ENCODE results near the gene INSIG2. TPM values are rescaled to one million over a fixed set of nuclear protein-coding genes. Genes with fewer than 3 reads are reported as not detected.

The INSIG2 gene
- total RNA-seq (10 to 100 TPM; 31.5 to 35.4 TPM), polyA plus RNA-seq (ENCODE audit: insufficient read length in 6 of 6) (10 to 100 TPM; 33.9 to 56.6 (median 40.7) TPM)
- long read RNA-seq, donor 1, transcript INSIG2-201 (6 exons, 2,590 nt), result major isoform, 13 of 29 reads
- long read RNA-seq, donor 1, partial matches to known transcripts, result 12 of 29 reads
- long read RNA-seq, donor 1, other reads (novel, unspliced or antisense), result 0 of 29 reads
- long read RNA-seq, donor 2, transcript INSIG2-201 (6 exons, 2,590 nt), result major isoform, 15 of 24 reads
- long read RNA-seq, donor 2, partial matches to known transcripts, result 6 of 24 reads
- long read RNA-seq, donor 2, other reads (novel, unspliced or antisense), result 0 of 24 reads
- long read RNA-seq, donor 3, transcript INSIG2-201 (6 exons, 2,590 nt), result major isoform, 8 of 11 reads
- long read RNA-seq, donor 3, partial matches to known transcripts, result 0 of 11 reads
- long read RNA-seq, donor 3, other reads (novel, unspliced or antisense), result 0 of 11 reads
- long read RNA-seq, donor 4, transcript INSIG2-201 (6 exons, 2,590 nt), result major isoform, 5 of 8 reads
- long read RNA-seq, donor 4, partial matches to known transcripts, result 1 of 8 reads
- long read RNA-seq, donor 4, other reads (novel, unspliced or antisense), result 2 of 8 reads
- long read RNA-seq, donor 5, transcript INSIG2-201 (6 exons, 2,590 nt), result major isoform, 17 of 21 reads
- long read RNA-seq, donor 5, partial matches to known transcripts, result 0 of 21 reads
- long read RNA-seq, donor 5, other reads (novel, unspliced or antisense), result 0 of 21 reads
- long read RNA-seq, donor 6, transcript INSIG2-201 (6 exons, 2,590 nt), result major isoform, 15 of 17 reads
- long read RNA-seq, donor 6, partial matches to known transcripts, result 0 of 17 reads
- long read RNA-seq, donor 6, other reads (novel, unspliced or antisense), result 0 of 17 reads
- long read RNA-seq, donor 7, transcript INSIG2-201 (6 exons, 2,590 nt), result major isoform, 8 of 16 reads
- long read RNA-seq, donor 7, partial matches to known transcripts, result 7 of 16 reads
- long read RNA-seq, donor 7, other reads (novel, unspliced or antisense), result 0 of 16 reads
- long read RNA-seq, donor 8, transcript INSIG2-201 (6 exons, 2,590 nt), result major isoform, 10 of 20 reads
- long read RNA-seq, donor 8, partial matches to known transcripts, result 6 of 20 reads
- long read RNA-seq, donor 8, other reads (novel, unspliced or antisense), result 0 of 20 reads
- long read RNA-seq, donor 9, result 0 reads
- long read RNA-seq, donor 10, partial matches to known transcripts, result 0 of 3 reads
- long read RNA-seq, donor 10, other reads (novel, unspliced or antisense), result 0 of 3 reads
- long read RNA-seq, donor 11, transcript INSIG2-201 (6 exons, 2,590 nt), result major isoform, 10 of 12 reads
- long read RNA-seq, donor 11, partial matches to known transcripts, result 0 of 12 reads
- long read RNA-seq, donor 11, other reads (novel, unspliced or antisense), result 0 of 12 reads
- long read RNA-seq, donor 12, transcript INSIG2-201 (6 exons, 2,590 nt), result major isoform, 10 of 23 reads
- long read RNA-seq, donor 12, partial matches to known transcripts, result 8 of 23 reads
- long read RNA-seq, donor 12, other reads (novel, unspliced or antisense), result 0 of 23 reads

GRCh38 chr2:118088051-118089024 lies at the start of gene INSIG2:
INSIG2 (plus strand) TSS chr2:118088471; CDS start chr2:118096557, 8,086 bp downstream.
- DNase-seq (peak; percentile 91 to 98 (median 98)), ATAC-seq (peak; percentile 94)
- Histone ChIP-seq H3K9me3 (no peaks in the 10 kb centered on the region), H3K27me3 (no peaks in the 10 kb centered on the region), H3K27ac (peak within 1 kb of the TSS; percentile 81 to 82), H3K4me1 (peaks cover 0 to 38% of the 10 kb centered on the region in 2 donors), H3K36me3 (no peaks in the 10 kb centered on the region), H3K4me3 (peak within 1 kb of the TSS; percentile 75 to 89)
- no peak for TF ChIP-seq CTCF (IDR thresholded peaks at IDR 0.05)
- intact Hi-C loops (cut with DNase I), result no loop called here

- Histone ChIP-seq H3K4me1 (no peaks in the 10 kb centered on the region), H3K27ac (no peak overlapping the region), H3K4me3 (no peak overlapping the region), H3K27me3 (peaks cover 0 to 49% of the 10 kb centered on the region in 2 donors), H3K9me3 (peaks cover 0 to 3% of the 10 kb centered on the region in 2 donors), H3K36me3 (no peaks in the 10 kb centered on the region)
- intact Hi-C loops (cut with DNase I), result loop anchor here in 1 of 2 donors (10.0 kb wide), 1 partner anchor 824 kb away; no protein-coding TSS in a partner anchor
- ATAC-seq (no peak), DNase-seq (no peak)
- TF ChIP-seq CTCF (IDR thresholded peaks at IDR 0.05), result no peak
Observed at GRCh38 chr2:118040891-118041290, 47.4 kb upstream of the INSIG2 start.

GRCh38 chr2:118044103-118044716 lies 44.1 kb upstream of the INSIG2 start:
- Histone ChIP-seq H3K36me3 (no peaks in the 10 kb centered on the region), H3K9me3 (no peaks in the 10 kb centered on the region), H3K27ac (no peak overlapping the region), H3K27me3 (peaks cover 0 to 42% of the 10 kb centered on the region in 2 donors), H3K4me3 (no peak overlapping the region), H3K4me1 (peaks cover 3 to 13% of the 10 kb centered on the region in 2 donors)
- no peak for TF ChIP-seq CTCF (IDR thresholded peaks at IDR 0.05)
- ATAC-seq (no peak), DNase-seq (no peak)
- intact Hi-C loops (cut with DNase I), result loop anchor here in 1 of 2 donors (10.0 kb wide), 1 partner anchor 821 kb away; no protein-coding TSS in a partner anchor

Data from left lung (tissue), 14 donors.